Measurements from ENCODE around the gene SIAH3.

Gene SIAH3

GRCh38 chr13:45863709-45864590, 12.4 kb upstream of the SIAH3 start:
- DNase-seq (ENCODE audit: low spot score), result no peak

- DNase-seq (ENCODE audit: low spot score), result no peak
These were observed 9.8 kb upstream of the SIAH3 start for GRCh38 chr13:45861322-45861721.

- DNase-seq (ENCODE audit: low spot score), result no peak
These were observed 8.7 kb upstream of the SIAH3 start for GRCh38 chr13:45860240-45860639.

- DNase-seq (ENCODE audit: low spot score), result no peak
These were observed 8.2 kb upstream of the SIAH3 start for GRCh38 chr13:45859705-45860104.

- no peak for DNase-seq (ENCODE audit: low spot score)
These were observed 941 bp upstream of the SIAH3 start for GRCh38 chr13:45852494-45852893.

GRCh38 chr13:45851956-45852355, 403 bp upstream of the SIAH3 start:
- no peak for DNase-seq (ENCODE audit: low spot score)

- DNase-seq (ENCODE audit: low spot score), result no peak
These were observed 1.4 kb downstream of the SIAH3 start for GRCh38 chr13:45850027-45850613.

GRCh38 chr13:45849408-45849807, 2.1 kb downstream of the SIAH3 start:
- DNase-seq (ENCODE audit: low spot score), result no peak

GRCh38 chr13:45847554-45848224, 3.9 kb downstream of the SIAH3 start:
- DNase-seq (ENCODE audit: low spot score), result no peak

- DNase-seq (ENCODE audit: low spot score), result no peak
These were observed 4.9 kb downstream of the SIAH3 start for GRCh38 chr13:45846681-45847080.

GRCh38 chr13:45838171-45838745, 13.3 kb downstream of the SIAH3 start:
- no peak for DNase-seq (ENCODE audit: low spot score)

GRCh38 chr13:45837111-45837510, 14.4 kb downstream of the SIAH3 start:
- no peak for DNase-seq (ENCODE audit: low spot score)

- no peak for DNase-seq (ENCODE audit: low spot score)
These were observed 17.1 kb downstream of the SIAH3 start for GRCh38 chr13:45834411-45834994.

GRCh38 chr13:45833663-45834375, 17.7 kb downstream of the SIAH3 start:
- no peak for DNase-seq (ENCODE audit: low spot score)

- DNase-seq (ENCODE audit: low spot score), result no peak
These were observed 18.3 kb downstream of the SIAH3 start for GRCh38 chr13:45833242-45833641.

- DNase-seq (ENCODE audit: low spot score), result no peak
These were observed 19.7 kb downstream of the SIAH3 start for GRCh38 chr13:45831851-45832250.

GRCh38 chr13:45830121-45830520, 21.4 kb downstream of the SIAH3 start:
- no peak for DNase-seq (ENCODE audit: low spot score)

- DNase-seq (ENCODE audit: low spot score), result no peak
These were observed 23.1 kb downstream of the SIAH3 start for GRCh38 chr13:45828256-45828968.

GRCh38 chr13:45827318-45827717, 24.2 kb downstream of the SIAH3 start:
- no peak for DNase-seq (ENCODE audit: low spot score)

- DNase-seq (ENCODE audit: low spot score), result no peak
These were observed 24.8 kb downstream of the SIAH3 start for GRCh38 chr13:45826731-45827130.

- DNase-seq (ENCODE audit: low spot score), result no peak
These were observed 26.2 kb downstream of the SIAH3 start for GRCh38 chr13:45825387-45825650.

All from activated CD4-positive, alpha-beta T cell treated with anti-CD3 and anti-CD28 coated beads, Interleukin-2, Interleukin-4, amounts not matched to agents 100 ng/mL and 50 ng/mL, durations not matched to agents 16 hours and 8 hours (primary cell).